ENCODE data around the gene OR2V2.

GRCh38 chr5:181105391-181106025, 41.9 kb upstream of the OR2V2 start:
- TF ChIP-seq, protein P1, sequence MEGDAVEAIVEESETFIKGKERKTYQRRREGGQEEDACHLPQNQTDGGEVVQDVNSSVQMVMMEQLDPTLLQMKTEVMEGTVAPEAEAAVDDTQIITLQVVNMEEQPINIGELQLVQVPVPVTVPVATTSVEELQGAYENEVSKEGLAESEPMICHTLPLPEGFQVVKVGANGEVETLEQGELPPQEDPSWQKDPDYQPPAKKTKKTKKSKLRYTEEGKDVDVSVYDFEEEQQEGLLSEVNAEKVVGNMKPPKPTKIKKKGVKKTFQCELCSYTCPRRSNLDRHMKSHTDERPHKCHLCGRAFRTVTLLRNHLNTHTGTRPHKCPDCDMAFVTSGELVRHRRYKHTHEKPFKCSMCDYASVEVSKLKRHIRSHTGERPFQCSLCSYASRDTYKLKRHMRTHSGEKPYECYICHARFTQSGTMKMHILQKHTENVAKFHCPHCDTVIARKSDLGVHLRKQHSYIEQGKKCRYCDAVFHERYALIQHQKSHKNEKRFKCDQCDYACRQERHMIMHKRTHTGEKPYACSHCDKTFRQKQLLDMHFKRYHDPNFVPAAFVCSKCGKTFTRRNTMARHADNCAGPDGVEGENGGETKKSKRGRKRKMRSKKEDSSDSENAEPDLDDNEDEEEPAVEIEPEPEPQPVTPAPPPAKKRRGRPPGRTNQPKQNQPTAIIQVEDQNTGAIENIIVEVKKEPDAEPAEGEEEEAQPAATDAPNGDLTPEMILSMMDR (IDR thresholded peaks at IDR 0.05; ENCODE audit: low read depth, low read length): no peak
- TF ChIP-seq EZH2phosphoT487 (IDR thresholded peaks at IDR 0.05; ENCODE audit: low read depth): no peak

Data from OCI-LY3 (cell line).